ENCODE data around the gene PRRT1B. TPM values are rescaled to one million over a fixed set of nuclear protein-coding genes. Genes with fewer than 3 reads are reported as not detected.

PRRT1B gene
- total and polyA plus RNA-seq, 2 experiments from 2014 or later, result not detected

GRCh38 chr9:131577005-131578000 lies 32.0 kb downstream of the PRRT1B start:
- H3K27me3 ChIP-seq (replicated peaks; ENCODE audit: insufficient read depth), result no peaks in the 10 kb centered on the region
- H3K36me3 ChIP-seq (ENCODE audit: low read depth), result peaks cover 4% of the 10 kb centered on the region; the same call in 1 of the 2 replicates
- H3K27ac ChIP-seq, result no peak overlapping the region
- WGBS, 2 experiments (ENCODE audit: low coverage in 1 of 2, low lambda C conversion rate in 2 of 2, missing lambda C conversion rate in 2 of 2), result 90 to 91% methylated on average over 22 to 25 of the region's 25 CpGs
- H3F3A ChIP-seq (ENCODE audit: insufficient read depth), result no peaks in the 10 kb centered on the region
- no peak for TF ChIP-seq EZH2phosphoT487 (IDR thresholded peaks at IDR 0.05; ENCODE audit: insufficient read depth, low read depth)
- no peak for TF ChIP-seq EZH2 (IDR thresholded peaks at IDR 0.05; ENCODE audit: insufficient read depth, poor library complexity, severe bottlenecking)
- H3K4me2 ChIP-seq (ENCODE audit: unreplicated experiment), result no peak overlapping the region
- H3K9me2 ChIP-seq (ENCODE audit: insufficient read depth), result no peaks in the 10 kb centered on the region
- H3K9me3 ChIP-seq (ENCODE audit: low read depth), result no peaks in the 10 kb centered on the region
- DNase-seq, result no peak
- no peaks in the 10 kb centered on the region for H3K4me1 ChIP-seq (ENCODE audit: insufficient read depth)
- no peak overlapping the region for H3K9ac ChIP-seq
- no peaks in the 10 kb centered on the region for H3K79me2 ChIP-seq (ENCODE audit: insufficient read depth)
- H3K4me3 ChIP-seq, result no peak overlapping the region
- no peak overlapping the region for H2AFZ ChIP-seq
- in situ Hi-C loops (cut with MboI), result no loop called here
- no peaks in the 10 kb centered on the region for H4K20me1 ChIP-seq (ENCODE audit: insufficient read depth)

- 87 to 88% methylated on average over 13 of the region's 13 CpGs for WGBS, 2 experiments (ENCODE audit: low coverage in 1 of 2, low lambda C conversion rate in 2 of 2, missing lambda C conversion rate in 2 of 2)
- no peak for TF ChIP-seq EZH2phosphoT487 (IDR thresholded peaks at IDR 0.05; ENCODE audit: insufficient read depth, low read depth)
- TF ChIP-seq EZH2 (IDR thresholded peaks at IDR 0.05; ENCODE audit: insufficient read depth, poor library complexity, severe bottlenecking), result no peak
- H2AFZ ChIP-seq, result no peak overlapping the region
- no peak overlapping the region for H3K4me2 ChIP-seq (ENCODE audit: unreplicated experiment)
- H3K9me3 ChIP-seq (ENCODE audit: low read depth), result no peaks in the 10 kb centered on the region
- H3K4me1 ChIP-seq (ENCODE audit: insufficient read depth), result no peaks in the 10 kb centered on the region
- no peaks in the 10 kb centered on the region for H3K79me2 ChIP-seq (ENCODE audit: insufficient read depth)
- no peaks in the 10 kb centered on the region for H3K9me2 ChIP-seq (ENCODE audit: insufficient read depth)
- H3K36me3 ChIP-seq (ENCODE audit: low read depth), result no peaks in the 10 kb centered on the region
- no peak overlapping the region for H3K9ac ChIP-seq
- in situ Hi-C loops (cut with MboI), result no loop called here
- H4K20me1 ChIP-seq (ENCODE audit: insufficient read depth), result no peaks in the 10 kb centered on the region
- no peak overlapping the region for H3K4me3 ChIP-seq
- no peak for DNase-seq
- no peaks in the 10 kb centered on the region for H3K27me3 ChIP-seq (replicated peaks; ENCODE audit: insufficient read depth)
- H3K27ac ChIP-seq, result no peak overlapping the region
- no peaks in the 10 kb centered on the region for H3F3A ChIP-seq (ENCODE audit: insufficient read depth)
Observed at GRCh38 chr9:131578021-131578420, 32.7 kb downstream of the PRRT1B start.

GRCh38 chr9:131578731-131579504 lies 33.6 kb downstream of the PRRT1B start:
- no peaks in the 10 kb centered on the region for H4K20me1 ChIP-seq (ENCODE audit: insufficient read depth)
- no peaks in the 10 kb centered on the region for H3K27me3 ChIP-seq (replicated peaks; ENCODE audit: insufficient read depth)
- H3K79me2 ChIP-seq (ENCODE audit: insufficient read depth), result no peaks in the 10 kb centered on the region
- no peaks in the 10 kb centered on the region for H3K9me2 ChIP-seq (ENCODE audit: insufficient read depth)
- H2AFZ ChIP-seq, result no peak overlapping the region
- TF ChIP-seq EZH2 (IDR thresholded peaks at IDR 0.05; ENCODE audit: insufficient read depth, poor library complexity, severe bottlenecking) (no peak), EZH2phosphoT487 (IDR thresholded peaks at IDR 0.05; ENCODE audit: insufficient read depth, low read depth) (no peak)
- 85 to 90% methylated on average over 24 to 26 of the region's 26 CpGs for WGBS, 2 experiments (ENCODE audit: low coverage in 1 of 2, low lambda C conversion rate in 2 of 2, missing lambda C conversion rate in 2 of 2)
- H3F3A ChIP-seq (ENCODE audit: insufficient read depth), result no peaks in the 10 kb centered on the region
- H3K27ac ChIP-seq, result no peak overlapping the region
- H3K36me3 ChIP-seq (ENCODE audit: low read depth), result no peaks in the 10 kb centered on the region
- H3K9me3 ChIP-seq (ENCODE audit: low read depth), result no peaks in the 10 kb centered on the region
- DNase-seq, result no peak
- H3K9ac ChIP-seq, result no peak overlapping the region
- no peak overlapping the region for H3K4me2 ChIP-seq (ENCODE audit: unreplicated experiment)
- in situ Hi-C loops (cut with MboI), result no loop called here
- H3K4me3 ChIP-seq, result no peak overlapping the region
- no peaks in the 10 kb centered on the region for H3K4me1 ChIP-seq (ENCODE audit: insufficient read depth)

- TF ChIP-seq EZH2phosphoT487 (IDR thresholded peaks at IDR 0.05; ENCODE audit: insufficient read depth, low read depth) (no peak), EZH2 (IDR thresholded peaks at IDR 0.05; ENCODE audit: insufficient read depth, poor library complexity, severe bottlenecking) (no peak)
- Histone ChIP-seq H3K4me1 (ENCODE audit: insufficient read depth) (no peaks in the 10 kb centered on the region), H3K9ac (no peak overlapping the region), H3F3A (ENCODE audit: insufficient read depth) (no peaks in the 10 kb centered on the region), H3K79me2 (ENCODE audit: insufficient read depth) (no peaks in the 10 kb centered on the region), H3K4me3 (no peak overlapping the region), H3K36me3 (ENCODE audit: low read depth) (no peaks in the 10 kb centered on the region), H3K4me2 (ENCODE audit: unreplicated experiment) (no peak overlapping the region), H2AFZ (no peak overlapping the region), H3K9me2 (ENCODE audit: insufficient read depth) (no peaks in the 10 kb centered on the region), H4K20me1 (ENCODE audit: insufficient read depth) (no peaks in the 10 kb centered on the region), H3K27me3 (replicated peaks; ENCODE audit: insufficient read depth) (no peaks in the 10 kb centered on the region), H3K27ac (no peak overlapping the region), H3K9me3 (ENCODE audit: low read depth) (no peaks in the 10 kb centered on the region)
- in situ Hi-C loops (cut with MboI), result no loop called here
- 71 to 80% methylated on average over 8 of the region's 8 CpGs for WGBS, 2 experiments (ENCODE audit: low coverage in 1 of 2, low lambda C conversion rate in 2 of 2, missing lambda C conversion rate in 2 of 2)
- no peak for DNase-seq
Observed at GRCh38 chr9:131579789-131580211, 34.5 kb downstream of the PRRT1B start.
